ENCODE results near the gene ANO10. TPM values are rescaled to one million over a fixed set of nuclear protein-coding genes. Genes with fewer than 3 reads are reported as not detected.

The ANO10 gene
- total and polyA plus RNA-seq, 2 of the 8 experiments (the other 6 are each of a cell fraction or from before 2014, with no cell fraction given) = 38.0 to 53.2 TPM

GRCh38 chr3:43613976-43614375 lies 7.8 kb downstream of the ANO10 start:
- Histone ChIP-seq H2BK5ac (ENCODE audit: low read depth, low read length) (no peak overlapping the region), H3K27me3 (replicated peaks in 1 of 4; ENCODE audit: control insufficient read depth in 3 of 4, extremely low read depth in 1 of 4, insufficient read depth in 3 of 4, low read length in 3 of 4) (no peaks in the 10 kb centered on the region), H2BK15ac (ENCODE audit: low read length) (no peak overlapping the region), H3K9ac (replicated peaks in 1 of 4; ENCODE audit: extremely low read depth in 1 of 4, low read depth in 3 of 4, low read length in 3 of 4) (no peak overlapping the region), H3K4me3 (ENCODE audit: extremely low read depth in 1 of 4, insufficient read depth in 2 of 4, low read depth in 3 of 4, low read length in 4 of 4) (no peak overlapping the region), H3K4me1 (replicated peaks in 1 of 4; ENCODE audit: control insufficient read depth in 3 of 4, insufficient read depth in 4 of 4, low read length in 3 of 4) (no peaks in the 10 kb centered on the region; a peak in 1 of 7 replicates), H3K9me3 (ENCODE audit: insufficient read depth in 2 of 2, low read depth in 1 of 2, low read length in 1 of 2) (no peaks in the 10 kb centered on the region), H3K14ac (ENCODE audit: insufficient read length) (no peak overlapping the region), H4K8ac (ENCODE audit: extremely low read depth, insufficient read depth, low read length) (no peak overlapping the region), H2BK20ac (ENCODE audit: low read length) (no peak overlapping the region), H3K23me2 (ENCODE audit: low read depth, low read length) (no peaks in the 10 kb centered on the region), H2BK120ac (replicated peaks; ENCODE audit: low read depth, low read length) (no peak overlapping the region), H2AFZ (ENCODE audit: low read length) (no peak overlapping the region), H2AK5ac (ENCODE audit: low read depth, low read length) (no peak overlapping the region), H3K36me3 (ENCODE audit: control insufficient read depth in 2 of 4, insufficient read depth in 4 of 4, low read length in 3 of 4) (no peaks in the 10 kb centered on the region), H3K27ac (ENCODE audit: low read depth, low read length) (no peak overlapping the region), H4K20me1 (replicated peaks in 1 of 2; ENCODE audit: control insufficient read depth in 1 of 2, insufficient read depth in 2 of 2, low read length in 2 of 2) (peaks cover 0 to 2% of the 10 kb centered on the region in 2 experiments), H4K5ac (ENCODE audit: insufficient read length, low read depth, low read length) (no peak overlapping the region), H3K4me2 (ENCODE audit: insufficient read depth in 1 of 2, low read depth in 2 of 2, low read length in 2 of 2) (no peak overlapping the region), H3K4ac (replicated peaks; ENCODE audit: insufficient read length, low read depth, low read length) (no peak overlapping the region), H3K23ac (ENCODE audit: insufficient read length) (no peak overlapping the region), H3K79me2 (ENCODE audit: control insufficient read depth in 1 of 2, insufficient read depth in 2 of 2, low read length in 2 of 2) (peaks cover 0 to 80% of the 10 kb centered on the region in 2 experiments; a peak in 3 of 4 replicates), H3K56ac (replicated peaks; ENCODE audit: insufficient read length, low read depth, low read length) (no peak overlapping the region), H2BK12ac (ENCODE audit: low read depth, low read length) (no peak overlapping the region), H3K79me1 (ENCODE audit: low read depth, low read length) (peaks cover 9% of the 10 kb centered on the region), H4K91ac (replicated peaks; ENCODE audit: insufficient read length, low read length) (no peak overlapping the region), H3K18ac (ENCODE audit: extremely low read depth, low read length) (no peak overlapping the region)
- TF ChIP-seq TAF7 (optimal IDR thresholded peaks at IDR 0.05; ENCODE audit: borderline replicate concordance, low read depth, low read length) = no peak
- no peak for TF ChIP-seq EZH2 (IDR thresholded peaks at IDR 0.05; ENCODE audit: low read depth, low read length, severe bottlenecking)
- TF ChIP-seq TCF12 (IDR thresholded peaks at IDR 0.05; ENCODE audit: low read depth, low read length) = no peak
- no peak for TF ChIP-seq HDAC6 (IDR thresholded peaks at IDR 0.05; ENCODE audit: low read depth, low read length)
- no peak for TF ChIP-seq USF2 (IDR thresholded peaks at IDR 0.05; ENCODE audit: low read length)
- TF ChIP-seq NANOG (IDR thresholded peaks at IDR 0.05; ENCODE audit: insufficient read depth, low read depth, low read length, poor library complexity, severe bottlenecking) = no peak
- no peak for TF ChIP-seq TEAD4 (IDR thresholded peaks at IDR 0.05; ENCODE audit: low read depth, low read length)
- TF ChIP-seq KDM5A (IDR thresholded peaks at IDR 0.05; ENCODE audit: low read length) = no peak
- TF ChIP-seq BACH1 (IDR thresholded peaks at IDR 0.05; ENCODE audit: low read length) = no peak
- POLR2A ChIA-PET (ENCODE audit: partially characterized antibody) = no interaction called here
- DNase-seq (ENCODE audit: low read depth in 1 of 2, low spot score in 2 of 2) = no peak
- CTCF ChIA-PET (ENCODE audit: partially characterized antibody) = no interaction called here
- no peak for FAIRE-seq
- WGBS, 2 experiments (ENCODE audit: extremely low coverage in 1 of 2, insufficient coverage in 1 of 2, insufficient read length in 1 of 2, insufficient replicate concordance in 2 of 2, low coverage in 1 of 2, low lambda C conversion rate in 2 of 2, missing lambda C conversion rate in 1 of 2) = 94% methylated on average over 5 of the region's 5 CpGs; no CpG with 5 or more reads in 1 of the 2 experiments

All from H1 (cell line).